Activated naive CD4-positive, alpha-beta T cell treated with anti-CD3 and anti-CD28 coated beads, Interleukin-2, amount 50 U/mL, for 16 hours (primary cell): ENCODE measurements around the gene MAP3K6.

ENCODE experiments used
- DNase-seq: peaks from one replicate; pipeline ENCODE4 v3.0.0-alpha.2; 2020

Gene MAP3K6

DNA sequence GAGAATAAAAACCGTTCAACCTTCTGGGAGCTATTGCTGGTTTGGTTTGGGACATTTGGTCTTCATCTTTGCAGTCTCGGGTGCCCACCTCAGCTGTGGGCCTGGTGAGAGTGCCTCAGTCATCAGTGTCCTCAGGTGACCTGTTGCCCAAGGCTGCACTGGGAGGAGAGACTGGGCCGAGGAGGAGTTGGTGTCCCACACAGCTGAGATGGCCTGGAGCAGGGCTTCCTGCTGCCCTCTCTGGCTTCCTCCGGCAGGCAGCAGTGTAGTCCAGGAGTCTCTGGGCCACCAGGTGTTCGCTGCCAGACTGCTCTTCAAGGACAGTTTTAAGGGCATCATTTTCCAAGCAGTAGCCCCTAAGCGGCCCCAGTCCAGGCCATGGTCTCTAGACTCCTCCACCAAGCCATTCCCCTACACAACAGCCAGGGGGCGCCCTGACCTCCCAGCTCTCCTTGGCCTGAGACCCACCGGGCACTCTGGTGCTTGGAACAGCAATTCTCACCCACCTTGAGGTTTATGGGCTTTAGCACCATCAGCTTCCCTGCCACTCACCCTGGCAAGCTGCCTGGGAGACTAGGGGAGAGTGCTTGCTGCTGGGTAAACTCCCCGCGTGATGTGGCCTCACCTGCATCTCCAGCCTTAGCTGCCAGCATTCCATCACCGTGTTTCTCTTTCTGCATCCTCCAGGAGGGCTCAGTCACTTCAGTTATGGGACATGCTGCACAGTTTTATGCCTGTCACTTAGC lies 34.1 kb downstream of the MAP3K6 start:
- DNase-seq: peak; percentile 53

DNA sequence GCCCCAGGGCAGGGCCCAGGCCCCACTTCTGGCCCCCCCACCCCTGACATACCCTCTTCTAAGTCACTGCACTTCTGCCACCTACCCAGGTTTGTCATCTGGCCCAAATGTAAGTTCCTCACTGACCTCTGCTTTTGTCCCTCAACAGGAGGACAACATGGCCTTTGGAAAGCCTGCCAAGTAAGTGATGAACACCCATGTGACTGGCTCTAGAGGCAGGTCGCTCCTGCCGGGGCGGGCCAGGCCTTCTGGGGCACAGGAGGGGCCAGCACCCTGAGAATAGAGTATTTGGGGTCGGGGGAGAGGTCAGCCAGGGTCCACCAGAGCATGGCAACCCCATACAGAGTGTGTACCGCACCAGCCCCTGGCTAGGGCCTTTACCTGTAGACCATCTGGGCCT lies 34.8 kb downstream of the MAP3K6 start:
- no peak for DNase-seq

DNA sequence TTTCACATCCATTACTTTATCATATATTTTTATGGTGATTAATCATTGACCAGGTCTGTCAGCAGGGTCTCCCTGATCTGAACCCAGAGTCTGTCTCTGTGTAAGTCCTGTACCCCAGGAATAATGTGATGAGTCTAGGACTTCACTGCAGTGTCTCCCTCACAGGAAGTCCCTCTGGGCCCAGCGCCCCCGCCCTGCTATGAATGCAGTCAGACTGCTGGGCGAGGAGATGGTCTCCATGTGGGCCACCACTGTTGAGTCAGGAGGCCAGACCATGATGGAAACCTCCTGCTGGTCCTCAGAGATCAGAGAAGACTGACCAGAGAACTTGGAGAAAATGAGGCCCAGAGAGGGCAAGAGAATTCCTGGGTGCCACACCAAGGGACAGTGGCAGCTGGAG lies 35.3 kb downstream of the MAP3K6 start:
- DNase-seq: no peak

DNA sequence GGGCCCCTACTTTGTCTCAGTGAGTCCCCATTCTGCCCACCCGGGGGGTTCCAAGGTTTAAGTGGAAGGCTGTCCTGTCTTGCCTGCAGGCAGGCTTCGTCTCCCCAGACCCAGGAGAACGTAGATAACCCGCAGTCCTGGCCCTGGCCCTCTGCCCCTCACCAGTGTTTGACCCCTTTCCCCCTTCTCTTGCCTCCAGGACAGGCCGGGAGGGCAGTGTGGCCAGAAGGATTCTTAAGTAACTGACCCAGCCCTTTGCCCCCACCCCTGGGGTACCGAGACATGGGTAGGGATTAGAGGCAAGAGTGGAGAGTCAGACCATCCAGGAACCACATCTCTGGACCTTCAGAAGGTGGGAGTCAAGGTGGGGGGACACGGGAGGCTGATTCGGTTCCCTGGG lies 36.0 kb downstream of the MAP3K6 start:
- DNase-seq: no peak

DNA sequence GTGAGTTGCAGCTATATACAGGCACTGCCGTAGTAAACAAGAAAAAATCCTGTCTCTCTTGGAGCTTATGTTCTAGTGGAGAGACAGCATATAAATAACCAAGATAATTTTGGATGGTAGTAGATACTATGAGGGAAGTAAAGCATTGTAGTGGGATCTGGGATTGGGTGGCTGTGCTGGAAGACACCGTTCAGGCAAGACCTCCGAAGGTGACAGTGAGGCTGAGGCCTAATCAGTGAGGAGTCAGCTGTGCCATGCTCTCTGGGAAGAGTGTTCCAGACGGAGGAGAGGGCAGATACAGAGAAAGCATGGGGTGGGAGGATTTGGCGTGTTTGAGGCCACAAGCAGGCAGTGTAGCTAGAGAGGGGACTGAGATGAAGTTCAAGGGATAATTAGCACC lies 38.8 kb downstream of the MAP3K6 start:
- no peak for DNase-seq

DNA sequence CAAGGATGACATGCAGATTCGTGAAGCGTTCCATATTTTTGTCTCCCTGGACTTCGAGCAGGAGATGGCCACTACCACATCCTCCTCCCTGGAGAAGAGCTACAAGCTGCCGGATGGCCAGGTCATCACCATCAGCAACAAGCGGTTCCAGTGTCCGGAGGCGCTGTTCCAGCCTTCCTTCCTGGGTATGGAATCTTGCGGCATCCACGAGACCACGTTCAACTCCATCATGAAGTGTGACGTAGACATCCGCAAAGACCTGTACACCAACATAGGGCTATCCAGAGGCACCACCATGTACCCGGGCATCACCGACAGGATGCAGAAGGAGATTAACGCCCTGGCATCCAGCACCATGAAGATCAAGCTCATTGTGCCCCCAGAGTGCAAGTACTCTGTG lies 41.5 kb downstream of the MAP3K6 start:
- no peak for DNase-seq

DNA sequence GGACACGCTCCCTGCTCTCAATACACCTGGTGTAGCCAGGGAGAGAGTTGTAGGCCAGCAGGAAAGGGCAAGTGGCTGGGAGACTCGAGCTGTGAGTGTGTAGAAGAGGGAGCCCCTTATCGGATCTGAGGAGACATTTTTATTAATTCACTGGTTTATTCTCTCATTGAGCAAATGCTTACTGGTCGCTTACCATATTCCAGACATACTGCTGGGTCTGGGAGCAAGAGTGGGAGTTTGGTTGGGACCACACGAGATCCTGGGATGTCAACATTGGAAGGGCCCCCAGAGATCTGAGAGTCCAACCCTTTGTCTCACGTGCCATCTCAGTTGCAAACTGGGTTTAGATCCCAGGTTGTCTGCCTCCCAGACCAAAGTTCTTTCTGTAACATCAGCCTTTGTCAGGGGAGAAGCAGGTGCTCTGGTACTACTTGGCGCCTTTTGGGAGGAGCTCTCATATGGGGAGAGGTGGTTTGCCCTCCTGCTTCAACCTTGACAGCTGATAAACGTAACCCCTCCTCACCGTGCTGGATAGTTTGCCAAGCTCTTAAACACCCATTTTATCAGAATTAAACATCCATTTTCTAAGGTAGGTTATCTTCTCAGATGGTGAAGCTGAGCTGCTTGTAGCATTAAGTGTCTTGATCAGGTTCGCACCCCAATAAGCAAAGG lies 44.1 kb downstream of the MAP3K6 start:
- DNase-seq: no peak

DNA sequence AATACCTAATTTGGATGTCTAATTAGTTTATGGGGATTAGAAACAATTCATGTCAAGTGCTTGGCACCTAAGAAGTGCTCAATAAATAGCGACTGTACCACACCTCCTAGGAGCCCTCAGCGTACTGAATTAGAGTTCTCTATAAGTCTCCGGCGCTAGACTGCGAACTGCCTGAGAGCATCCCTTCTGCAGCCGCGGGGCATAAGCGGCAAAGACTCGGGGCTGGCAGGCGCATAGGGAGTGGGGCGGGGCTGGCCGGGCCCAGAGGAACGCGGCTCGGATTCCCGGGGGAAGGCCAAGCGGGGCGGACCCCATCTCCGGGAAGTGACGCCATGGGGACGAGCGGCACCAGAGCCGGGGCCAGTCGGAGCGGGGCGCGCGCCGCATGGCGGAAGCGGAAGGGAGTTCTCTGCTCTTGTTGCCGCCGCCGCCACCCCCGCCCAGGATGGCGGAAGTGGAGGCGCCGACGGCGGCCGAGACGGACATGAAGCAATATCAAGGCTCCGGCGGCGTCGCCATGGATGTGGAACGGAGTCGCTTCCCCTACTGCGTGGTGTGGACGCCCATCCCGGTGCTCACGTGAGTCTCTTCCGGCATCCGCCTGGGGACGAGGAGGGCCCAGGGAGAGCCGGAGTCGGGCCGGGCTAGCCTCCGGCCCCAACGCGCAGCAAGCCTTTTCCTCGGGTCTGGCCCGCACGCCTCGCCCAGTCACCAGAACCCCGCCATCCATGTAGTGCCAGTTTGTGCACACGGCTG lies 44.8 kb downstream of the MAP3K6 start, which contains the start of gene TMEM222:
Gene TMEM222, plus strand, starts transcription at position 351 of the 756 bp plus-strand sequence. Its CDS starts 35 bp downstream, at position 386.
- peak; percentile 97 for DNase-seq

DNA sequence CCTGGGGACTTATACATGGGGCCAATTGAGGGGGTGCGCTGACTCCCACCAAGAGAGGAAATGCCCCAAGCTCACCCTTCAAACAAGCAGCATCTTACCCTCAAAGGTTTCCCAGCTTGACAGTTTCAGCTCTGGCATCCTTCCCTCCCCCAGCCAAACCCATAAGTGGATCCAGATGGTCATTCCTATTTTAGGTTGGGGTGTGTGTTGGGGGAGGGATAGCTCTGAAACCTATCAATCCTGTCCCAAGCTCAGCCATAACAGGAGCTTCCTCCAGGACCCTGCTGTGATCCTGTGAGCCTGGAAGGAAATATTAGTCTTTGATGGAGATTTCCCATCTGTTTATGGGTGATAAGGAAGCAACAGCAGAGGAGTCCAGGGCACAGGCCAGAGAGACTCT lies 48.2 kb downstream of the MAP3K6 start:
- no peak for DNase-seq

DNA sequence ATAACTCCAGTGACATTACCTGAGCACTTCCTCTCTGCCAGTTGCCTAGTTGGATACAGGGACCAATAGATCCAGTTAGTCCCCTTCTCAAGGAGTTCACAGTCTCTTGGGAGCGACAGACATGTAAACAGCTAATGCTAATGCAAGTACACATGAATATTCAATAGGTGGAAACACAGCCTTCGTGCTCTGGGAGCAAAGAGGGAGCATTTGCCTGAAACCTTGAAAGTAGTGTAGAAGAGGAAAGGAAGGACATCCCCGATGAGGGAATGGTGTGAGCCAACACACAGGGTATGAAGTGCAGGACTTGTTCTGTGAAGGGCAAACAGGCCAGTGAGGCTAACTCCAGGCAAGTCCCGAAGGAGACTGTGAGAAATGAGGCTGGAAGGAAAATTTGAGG lies 48.6 kb downstream of the MAP3K6 start:
- DNase-seq: no peak

DNA sequence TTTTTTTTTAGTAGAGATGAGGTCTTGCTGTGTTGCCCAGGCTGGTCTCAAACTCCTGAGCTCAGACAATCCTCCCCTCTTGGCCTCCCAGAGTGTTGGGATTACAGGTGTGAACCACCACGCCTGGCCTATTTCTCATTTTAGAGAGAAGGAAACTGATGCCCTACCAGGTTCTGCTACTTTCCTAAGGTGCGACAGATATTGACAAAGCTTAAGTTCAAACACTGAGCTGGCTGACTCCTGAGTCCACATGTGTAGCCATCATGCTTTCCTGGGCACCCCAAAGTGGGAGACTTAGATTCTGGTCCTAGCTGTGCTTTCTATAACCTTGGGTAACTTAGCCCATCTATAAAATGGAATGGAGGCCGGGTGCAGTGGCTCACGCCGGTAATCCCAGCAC lies 49.9 kb downstream of the MAP3K6 start:
- DNase-seq: no peak

DNA sequence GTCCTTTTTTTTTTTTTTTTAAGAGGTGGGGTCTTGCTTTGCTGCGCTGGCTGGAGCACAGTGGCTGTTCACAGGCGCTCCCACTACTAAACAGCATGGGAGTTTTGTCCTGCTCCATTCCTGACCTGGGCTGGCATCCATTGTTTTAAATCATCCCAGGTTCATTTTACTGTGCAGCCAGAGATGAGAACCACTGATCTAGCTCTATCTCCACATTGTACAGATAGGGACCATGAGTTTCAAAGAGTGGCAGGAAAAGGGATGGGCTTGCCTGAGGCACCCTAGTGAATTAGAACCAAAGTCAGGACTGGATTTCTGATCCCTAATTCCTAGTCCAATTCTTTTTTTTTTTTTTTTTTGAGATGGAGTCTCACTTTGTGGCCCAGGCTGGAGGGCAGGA lies 52.0 kb downstream of the MAP3K6 start:
- DNase-seq: no peak

DNA sequence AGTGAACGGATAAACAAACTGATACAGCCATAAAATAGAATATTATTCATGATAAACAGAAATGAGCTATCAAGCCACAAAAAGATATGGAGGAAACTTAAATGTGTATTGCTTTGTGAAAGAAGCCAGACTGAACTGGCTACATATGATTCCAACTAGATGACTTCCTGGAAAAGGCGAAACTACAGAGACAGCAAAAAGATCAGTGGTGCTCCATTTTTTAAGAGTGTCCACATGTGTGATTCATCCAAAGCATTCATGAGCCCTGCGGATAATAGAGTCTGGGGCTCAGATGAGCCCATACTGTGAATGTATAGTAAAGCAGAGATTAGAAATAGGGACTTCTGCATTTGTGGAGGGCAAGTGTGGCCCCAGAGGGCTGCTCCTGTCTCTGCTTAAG lies 52.6 kb downstream of the MAP3K6 start:
- no peak for DNase-seq

DNA sequence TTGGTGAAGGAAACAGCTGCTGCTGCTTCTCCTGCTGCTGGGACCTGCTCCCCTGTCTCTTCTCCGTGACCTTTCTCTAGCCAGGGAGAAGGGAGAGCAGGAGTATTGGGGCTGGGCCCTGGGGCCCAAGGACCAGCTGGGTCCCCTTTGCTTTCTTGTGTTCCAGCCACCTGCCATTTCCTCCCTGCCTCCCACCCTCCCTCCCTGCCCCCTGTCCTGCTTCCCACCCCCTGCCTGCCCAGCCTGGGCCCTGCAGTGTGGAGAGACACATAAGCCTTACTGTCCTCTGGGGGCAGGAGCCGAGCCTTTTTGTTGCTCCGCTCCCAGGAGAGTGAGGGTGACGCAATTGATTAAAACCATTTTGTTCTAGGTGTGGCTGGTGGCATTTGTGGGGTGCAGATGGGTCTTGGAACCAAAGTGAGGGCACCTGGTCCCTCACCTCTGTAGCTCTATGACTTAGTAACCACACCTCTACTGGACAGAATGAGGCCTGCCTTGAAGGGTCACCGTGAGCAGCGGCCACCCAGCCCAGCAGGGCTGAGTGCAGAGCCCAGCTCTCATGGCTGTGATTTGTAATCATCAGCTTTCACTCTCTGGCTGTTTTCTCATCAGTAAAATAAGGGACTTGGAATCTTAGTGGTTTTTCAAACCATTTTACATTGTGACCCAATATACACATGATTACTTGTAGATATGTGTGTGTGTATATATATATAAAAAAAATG lies 58.7 kb downstream of the MAP3K6 start:
- no peak for DNase-seq

DNA sequence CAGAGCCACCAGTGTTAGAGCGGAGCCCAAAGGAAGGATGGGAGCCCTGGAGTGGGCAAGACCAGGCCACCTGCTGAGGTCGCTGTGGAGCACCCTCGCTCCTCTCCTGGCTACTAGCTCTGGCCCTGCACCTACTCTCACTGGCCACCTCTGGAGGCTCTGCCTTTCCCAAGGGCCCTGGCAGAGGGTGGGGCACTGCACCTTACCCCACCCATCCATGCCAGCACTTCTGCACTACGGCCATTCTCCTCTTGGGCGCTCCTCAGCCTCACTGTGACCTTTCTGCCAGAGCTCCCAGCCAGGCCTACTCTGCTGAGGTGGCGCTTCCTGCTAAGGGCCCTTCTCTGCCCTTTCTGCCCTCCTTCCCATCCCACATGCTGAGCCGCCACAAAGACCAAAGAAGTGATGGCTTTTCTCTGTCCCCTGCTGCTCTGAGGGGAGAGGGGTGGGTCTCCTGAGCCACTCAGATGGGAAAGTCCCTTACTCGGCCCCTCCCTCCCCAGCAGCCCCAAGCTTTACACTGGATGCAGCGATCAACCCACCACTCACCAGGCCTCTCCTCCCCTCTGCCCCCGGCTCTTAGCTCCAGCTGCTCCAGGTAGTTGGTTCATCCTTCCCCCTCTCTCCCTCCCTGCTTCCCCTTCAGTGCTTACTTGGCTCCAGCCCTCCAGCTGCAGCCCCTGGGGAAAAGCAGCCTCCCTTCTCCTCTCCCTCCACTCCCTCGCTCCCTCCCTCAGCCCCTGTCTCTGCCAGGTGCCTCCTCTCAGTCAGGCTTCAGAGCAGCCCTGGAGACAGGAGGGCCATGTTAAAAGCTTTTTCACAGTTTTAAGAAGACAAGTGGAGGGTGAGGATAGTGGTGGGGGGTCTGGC lies 59.6 kb downstream of the MAP3K6 start:
- DNase-seq: no peak

DNA sequence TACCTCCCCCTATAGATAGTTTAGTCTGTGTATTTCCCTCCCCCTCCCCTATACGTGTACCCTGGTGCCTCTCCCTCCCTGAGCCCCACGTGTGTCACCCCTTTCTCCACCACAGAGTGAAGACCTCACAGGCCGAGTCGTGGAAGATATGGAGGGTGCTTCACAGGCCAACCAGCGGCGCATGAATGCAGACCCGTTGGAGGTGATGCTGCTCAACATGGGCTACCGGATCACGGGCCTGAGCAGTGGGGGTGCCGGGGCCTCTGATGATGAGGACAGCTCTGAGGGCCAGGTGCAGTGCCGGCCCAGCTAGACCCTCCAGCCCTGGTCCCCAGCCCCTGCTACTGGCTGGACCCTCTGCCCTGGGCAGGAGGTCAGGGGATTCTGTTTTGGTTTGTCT lies 60.7 kb downstream of the MAP3K6 start:
- no peak for DNase-seq
